KBM-7 (cell line): ENCODE measurements around the gene CEP120.
"Not testable (repeated sequence)": the region's sequence is repeated elsewhere in the genome, so short reads cannot be mapped to it uniquely, and the experiment has no call there.

Experiments
- DNase-seq: peaks from one replicate; pipeline ENCODE4 v3.0.0-alpha.2; 2015
- in situ Hi-C: fragments of 300-500 bp; cut with MboI; formaldehyde crosslinking; loops from 2 replicates; pipeline ENCODE4 v1.14.3; 2020; ENCODE audit warnings: low sequenced_read_pairs, low pct_unique_long_range_greater_than_20kb, mixed read lengths

CEP120 gene

GRCh38 chr5:123400870-123401291 lies 22.3 kb downstream of the CEP120 start:
- in situ Hi-C loops, DNase-seq: not testable (repeated sequence)

GRCh38 chr5:123398058-123398733 lies 25.0 kb downstream of the CEP120 start:
- DNase-seq: no peak
- in situ Hi-C loops: no loop called here

- no peak for DNase-seq
- in situ Hi-C loops: no loop called here
Observed at GRCh38 chr5:123397538-123397937, 25.7 kb downstream of the CEP120 start.

GRCh38 chr5:123391009-123391408 lies 32.2 kb downstream of the CEP120 start:
- in situ Hi-C loops: no loop called here
- DNase-seq: no peak

GRCh38 chr5:123389794-123390193 lies 33.4 kb downstream of the CEP120 start:
- in situ Hi-C loops: no loop called here
- DNase-seq: no peak

- no peak for DNase-seq
- in situ Hi-C loops: no loop called here
Observed at GRCh38 chr5:123387313-123387712, 35.9 kb downstream of the CEP120 start.

- no peak for DNase-seq
- in situ Hi-C loops: no loop called here
Observed at GRCh38 chr5:123382252-123382651, 41.0 kb downstream of the CEP120 start.

- in situ Hi-C loops: no loop called here
- DNase-seq: peak; percentile 31
Observed at GRCh38 chr5:123371575-123372179, 51.5 kb downstream of the CEP120 start.

GRCh38 chr5:123369371-123369968 lies 53.7 kb downstream of the CEP120 start:
- in situ Hi-C loops: no loop called here
- no peak for DNase-seq

GRCh38 chr5:123367739-123368138 lies 55.5 kb downstream of the CEP120 start:
- DNase-seq: peak; percentile 36
- in situ Hi-C loops: no loop called here

GRCh38 chr5:123365156-123365555 lies 58.0 kb downstream of the CEP120 start:
- in situ Hi-C loops: no loop called here
- no peak for DNase-seq

GRCh38 chr5:123364441-123365155 lies 58.6 kb downstream of the CEP120 start:
- in situ Hi-C loops: no loop called here
- no peak for DNase-seq

GRCh38 chr5:123360910-123361309 lies 62.3 kb downstream of the CEP120 start:
- in situ Hi-C loops: no loop called here
- DNase-seq: no peak

GRCh38 chr5:123360201-123360571 lies 63.0 kb downstream of the CEP120 start:
- in situ Hi-C loops: no loop called here
- DNase-seq: no peak

GRCh38 chr5:123359454-123360200 lies 63.6 kb downstream of the CEP120 start:
- in situ Hi-C loops: no loop called here
- no peak for DNase-seq

GRCh38 chr5:123358751-123359150 lies 64.5 kb downstream of the CEP120 start:
- no peak for DNase-seq

GRCh38 chr5:123358304-123358703 lies 64.9 kb downstream of the CEP120 start:
- in situ Hi-C loops: no loop called here

More at GRCh38 chr5:123358751-123359150, 64.5 kb downstream of the CEP120 start:
- in situ Hi-C loops: no loop called here

GRCh38 chr5:123351820-123352219 lies 71.4 kb downstream of the CEP120 start:
- in situ Hi-C loops: no loop called here
- no peak for DNase-seq

More at GRCh38 chr5:123358304-123358703, 64.9 kb downstream of the CEP120 start:
- DNase-seq: no peak

- in situ Hi-C loops: no loop called here
- no peak for DNase-seq
Observed at GRCh38 chr5:123351240-123351639, 72.0 kb downstream of the CEP120 start.
